Activated CD4-positive, alpha-beta T cell treated with anti-CD3 and anti-CD28 coated beads, Interleukin-2, amount 50 U/mL, for 48 hours (primary cell): ENCODE measurements around the gene SERTAD2.

ENCODE experiments used
- DNase-seq, 2 experiments: peaks; one replicate each; pipeline ENCODE4 v3.0.0-alpha.2; 2020

The SERTAD2 gene

DNA sequence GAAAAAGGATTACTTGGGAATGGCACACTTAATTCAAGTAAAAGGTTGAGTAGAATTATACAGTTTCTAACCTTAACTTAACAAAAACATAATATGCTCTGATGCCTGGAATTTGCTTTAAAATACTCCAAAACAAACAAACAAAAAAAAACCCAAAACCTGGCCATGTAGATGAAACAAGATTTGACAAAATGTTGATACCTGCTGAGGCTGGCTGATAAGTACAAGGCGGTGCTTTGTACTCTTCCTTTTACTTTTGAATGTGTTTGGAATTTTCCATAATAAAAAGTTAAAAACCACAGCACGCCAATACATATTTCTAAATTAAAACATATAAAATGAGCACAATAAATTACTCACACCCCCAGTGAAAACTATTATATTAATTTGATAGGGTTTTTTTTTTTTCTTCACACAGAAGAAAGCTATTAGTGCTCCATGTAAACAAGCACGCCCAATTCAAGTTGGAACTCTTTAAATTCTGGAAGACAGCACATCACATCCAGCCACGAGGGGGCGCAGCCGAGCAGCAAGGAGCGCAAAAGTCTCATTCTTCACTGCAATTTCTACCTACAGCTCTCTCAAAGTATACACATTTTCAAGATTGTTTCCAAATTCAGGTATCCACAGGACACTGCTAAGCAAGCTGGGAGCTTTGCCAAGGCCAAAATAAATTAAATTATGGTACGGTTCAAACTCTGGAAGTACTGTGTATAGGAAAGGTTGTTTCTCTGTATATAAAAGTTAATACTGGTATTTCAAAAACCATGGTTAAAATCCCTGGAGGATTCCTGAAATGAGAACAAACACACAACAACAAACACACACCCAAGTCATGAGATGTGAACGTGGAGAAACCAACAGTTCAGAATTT lies 7.5 kb downstream of the SERTAD2 start:
- DNase-seq: peak; percentile 92 to 93

GRCh38 chr2:64644458-64645382 lies 9.0 kb downstream of the SERTAD2 start:
- DNase-seq: peak; percentile 43 to 59

- no peak for DNase-seq
These were observed 9.8 kb downstream of the SERTAD2 start for GRCh38 chr2:64643838-64644457.

DNA sequence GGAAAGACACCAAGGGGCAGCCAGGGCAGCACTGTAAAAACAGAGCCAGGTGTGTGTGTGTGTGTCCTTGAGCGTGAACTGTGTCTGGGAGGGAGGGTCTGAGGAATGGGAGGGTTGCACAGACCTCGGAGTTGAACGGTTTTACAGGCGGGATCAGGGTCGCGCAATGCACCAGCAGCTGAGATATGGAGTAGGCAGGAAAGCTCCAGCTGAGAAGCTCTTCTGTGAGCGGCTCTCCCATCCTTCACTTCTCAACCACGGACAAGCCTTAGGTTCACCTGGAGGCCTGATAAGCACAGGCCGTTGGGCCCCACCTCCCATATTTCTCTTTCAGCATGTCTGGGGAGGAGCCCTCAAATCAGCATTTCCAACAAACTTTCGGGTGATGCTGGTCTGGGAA lies 12.1 kb downstream of the SERTAD2 start:
- no peak for DNase-seq

- no peak for DNase-seq
These were observed 13.3 kb downstream of the SERTAD2 start for GRCh38 chr2:64640153-64641044.

GRCh38 chr2:64639691-64640090 lies 14.0 kb downstream of the SERTAD2 start:
- no peak for DNase-seq

DNA sequence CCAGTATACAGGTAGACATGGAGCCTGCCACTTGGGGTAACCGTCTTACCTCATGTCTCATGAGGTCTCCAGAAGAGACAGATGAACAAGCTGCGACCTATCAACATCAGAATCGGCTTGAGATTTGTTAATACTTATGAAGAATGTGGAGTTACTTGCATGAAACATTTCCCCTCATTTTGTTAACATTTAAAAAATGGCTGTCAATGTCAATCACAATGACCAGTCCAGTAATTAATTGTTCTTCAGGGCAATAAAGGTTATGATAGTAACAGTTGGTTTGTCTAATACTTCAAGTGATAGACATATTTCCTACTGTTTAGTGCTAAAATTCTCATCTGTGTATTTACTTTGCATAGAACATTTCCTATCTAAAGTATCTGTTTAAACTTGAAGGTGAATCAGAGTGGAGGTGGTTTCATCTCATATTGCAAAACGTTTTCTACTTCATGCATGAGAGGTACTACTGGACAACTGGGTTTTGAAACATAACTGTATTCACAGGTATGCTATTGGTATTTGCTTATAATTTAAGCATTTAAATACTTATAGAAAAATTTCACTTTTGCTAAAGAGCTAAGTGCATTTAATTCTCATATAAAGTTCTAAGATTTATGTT lies 15.1 kb downstream of the SERTAD2 start:
- DNase-seq: no peak

- no peak for DNase-seq
These were observed 15.8 kb downstream of the SERTAD2 start for GRCh38 chr2:64637931-64638330.

- no peak for DNase-seq
These were observed 16.6 kb downstream of the SERTAD2 start for GRCh38 chr2:64637000-64637635.

DNA sequence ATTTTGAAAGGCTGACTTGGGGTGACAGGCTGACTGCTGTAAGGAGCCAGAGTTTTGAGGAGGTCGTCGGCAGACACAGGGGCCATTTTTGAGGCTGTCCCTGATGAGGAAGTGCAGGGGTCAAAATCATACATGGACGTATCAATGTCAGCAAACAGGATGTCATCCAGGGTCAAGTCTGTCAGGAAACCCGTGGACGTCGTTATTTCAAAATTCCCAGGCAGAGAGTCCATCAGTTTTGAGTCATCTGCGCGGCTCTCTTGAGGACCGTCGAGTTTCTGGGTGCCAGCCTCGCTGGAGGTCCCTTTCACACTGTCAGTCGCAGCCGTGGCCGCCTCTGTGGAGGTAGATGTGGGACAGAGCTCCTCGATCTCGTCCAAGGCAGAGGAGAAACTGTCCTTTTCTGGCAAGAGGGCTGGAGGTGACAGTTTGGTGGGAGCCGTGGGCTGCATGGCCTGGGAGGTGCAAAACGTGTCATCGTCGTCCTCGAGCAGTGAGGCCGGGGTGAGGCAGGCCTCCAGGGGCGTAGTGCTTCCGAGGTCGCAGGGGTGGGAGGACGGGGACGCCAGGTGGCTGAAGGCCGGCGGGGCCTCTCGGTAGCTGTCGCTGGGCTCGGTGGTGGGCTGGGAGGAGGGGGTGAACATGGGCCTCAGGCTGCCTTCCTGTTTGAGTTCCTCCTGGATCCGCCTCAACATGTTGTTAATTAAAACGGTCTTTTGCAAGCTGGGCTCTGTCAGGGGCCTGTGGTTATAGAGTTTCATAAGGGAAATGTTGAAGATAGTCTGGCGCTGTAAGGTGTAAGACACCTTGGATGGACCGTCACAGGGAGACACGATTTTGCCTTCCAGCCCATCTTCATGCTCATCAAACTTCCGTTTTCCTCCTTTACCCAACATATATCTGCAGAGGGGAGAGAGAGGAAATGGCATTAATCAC lies 17.5 kb downstream of the SERTAD2 start:
- DNase-seq: no peak

DNA sequence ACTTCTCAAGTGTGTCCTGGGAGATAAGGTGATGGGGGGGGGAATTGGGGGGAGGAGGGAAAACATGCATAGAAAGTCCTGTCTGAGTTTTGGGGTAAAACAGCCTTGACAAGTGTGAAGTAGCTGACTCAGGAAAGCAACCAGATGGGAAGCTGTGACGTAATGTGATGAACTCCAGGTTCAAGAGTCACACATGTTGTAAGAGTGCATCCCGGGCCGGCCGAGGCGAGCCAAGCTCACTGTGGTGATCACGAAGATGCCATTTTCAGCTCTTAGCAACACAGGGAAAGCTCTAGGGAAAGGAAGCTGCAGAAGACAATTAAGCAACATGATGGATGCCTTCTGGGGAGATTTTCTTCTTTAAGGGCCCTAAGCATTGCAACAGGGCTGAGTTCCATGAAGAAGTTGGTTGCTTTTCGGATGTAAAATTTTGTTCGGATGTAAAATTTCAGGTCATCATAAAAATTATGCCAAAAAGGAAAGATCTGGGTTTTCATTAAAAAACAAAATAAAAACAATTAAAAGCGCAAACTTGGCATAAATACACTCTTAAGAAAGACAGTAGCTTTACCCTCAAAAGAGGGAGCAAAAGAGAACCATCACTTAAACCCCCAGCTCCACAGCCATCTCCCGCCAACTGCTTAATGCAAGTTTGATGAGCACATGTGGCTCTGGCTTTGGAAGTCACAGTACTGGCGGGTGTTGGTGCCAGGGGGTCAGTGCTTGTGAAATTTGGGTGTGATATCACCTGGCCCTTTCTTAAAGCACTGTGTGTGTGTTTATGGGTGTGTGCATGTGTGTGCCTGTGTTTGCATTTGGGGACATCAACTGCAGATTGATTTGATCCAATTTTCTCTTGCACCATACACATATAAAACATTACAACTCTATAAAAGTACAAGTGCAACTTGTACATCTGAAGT lies 19.1 kb downstream of the SERTAD2 start:
- DNase-seq: no peak

DNA sequence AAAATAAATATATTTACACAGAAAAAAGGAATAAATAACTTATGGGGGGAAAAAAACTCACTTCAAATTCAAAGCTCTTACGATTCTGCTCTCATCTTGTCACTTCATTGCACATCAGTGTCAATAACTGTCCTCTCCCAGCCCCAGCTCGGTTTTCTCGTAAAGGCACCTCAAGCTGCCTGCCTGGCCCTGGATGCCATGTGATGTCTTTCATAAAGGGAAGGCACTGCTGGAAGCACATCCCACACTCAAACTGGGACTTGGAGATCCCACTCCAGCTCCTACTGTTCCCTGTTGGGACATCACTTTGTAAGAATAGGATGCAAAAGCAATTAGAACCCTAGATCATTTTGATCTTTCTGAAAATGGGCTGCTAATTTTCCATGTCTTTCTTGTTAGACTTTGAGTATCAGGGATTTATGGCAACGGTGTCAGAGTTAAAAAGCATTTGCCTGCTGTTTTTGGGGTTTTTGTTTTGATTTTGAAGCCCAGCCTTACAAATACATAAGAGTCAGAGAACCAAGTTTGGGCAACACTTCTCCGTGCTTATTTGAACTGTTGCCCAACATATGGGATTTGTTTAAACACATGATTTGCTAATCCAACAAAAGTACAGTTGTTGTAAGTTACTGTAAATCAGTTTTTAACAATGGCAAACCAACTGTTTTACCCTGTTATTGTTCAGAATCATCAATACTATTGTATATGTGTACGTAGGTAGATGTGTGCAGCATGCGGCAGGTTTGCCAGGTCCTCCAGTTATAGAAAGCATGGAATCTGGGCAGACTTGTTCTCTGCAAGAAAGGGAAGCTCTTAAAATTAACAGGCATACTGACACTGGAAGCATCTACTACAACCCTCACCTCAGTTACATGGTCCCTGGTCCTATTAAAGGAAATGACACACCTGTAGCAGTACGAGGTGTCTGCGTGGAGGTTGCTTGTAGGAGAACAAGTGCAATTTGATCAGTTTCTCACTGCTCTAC lies 20.6 kb downstream of the SERTAD2 start:
- DNase-seq: no peak

DNA sequence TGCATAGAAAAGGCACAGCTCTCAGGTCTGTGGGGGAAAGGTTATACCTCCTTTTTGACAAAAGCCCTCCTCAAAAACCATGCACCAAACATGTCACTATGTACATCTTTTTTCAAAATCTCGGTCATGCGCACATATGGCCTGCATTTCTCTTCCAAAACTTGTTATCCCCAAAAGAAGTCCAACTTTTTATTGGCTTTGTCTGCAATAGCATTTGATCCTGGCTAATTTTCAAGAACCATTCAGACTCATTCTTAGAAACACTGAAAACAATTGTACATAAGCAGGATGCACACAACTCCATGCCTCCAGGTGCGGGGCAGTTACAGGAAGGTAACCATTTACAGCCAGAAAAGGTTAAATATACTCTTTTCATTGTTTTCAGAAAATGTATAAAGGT lies 21.9 kb downstream of the SERTAD2 start:
- DNase-seq: no peak

DNA sequence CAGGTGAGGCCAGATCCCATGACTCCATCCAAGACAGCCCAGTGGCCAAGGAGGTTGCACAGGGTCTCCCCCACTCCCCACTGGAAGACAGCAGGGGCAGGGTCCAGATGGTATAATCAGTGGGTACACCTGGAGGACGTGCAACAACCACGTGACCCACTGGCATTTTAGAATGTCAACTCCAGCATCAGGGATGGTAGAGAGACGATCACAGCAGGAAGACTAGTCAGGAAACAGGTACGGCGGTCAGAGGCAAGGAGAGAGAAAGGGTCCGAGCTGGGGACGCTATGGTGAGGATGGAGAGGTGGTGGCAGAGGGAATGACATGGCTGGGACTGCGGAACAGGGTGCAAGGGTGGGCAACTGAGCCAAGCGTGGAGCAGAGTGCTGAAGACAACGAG lies 23.0 kb downstream of the SERTAD2 start:
- DNase-seq: no peak

GRCh38 chr2:64629875-64630274 lies 23.8 kb downstream of the SERTAD2 start:
- DNase-seq: no peak

- DNase-seq: no peak
These were observed 24.4 kb downstream of the SERTAD2 start for GRCh38 chr2:64629329-64629781.
